HAP-1 (cell line): Measurements from ENCODE around the gene ADAMTSL2.

Experiments
- DNase-seq, 2 experiments: peaks; one replicate each; pipeline ENCODE4 v3.0.0-alpha.2; 2016 to 2020; ENCODE audit warnings: low spot score in 2 of 2
- H3K27me3 ChIP-seq: fragments of 250-450 bp; sonication (Bioruptor Pico); 2 replicates; pipeline ENCODE4 v1.5.1; 2020; ENCODE audit warnings: low read depth, mild to moderate bottlenecking, moderate library complexity
- H3K36me3 ChIP-seq: fragments of 250-450 bp; sonication (Bioruptor Pico); replicated peaks from 2 replicates; pipeline ENCODE4 v1.5.1; 2020; ENCODE audit warnings: mild to moderate bottlenecking
- H3K4me1 ChIP-seq: fragments of 250-450 bp; sonication (Bioruptor Pico); 2 replicates; pipeline ENCODE4 v1.5.1; 2020; ENCODE audit warnings: mild to moderate bottlenecking
- H3K4me3 ChIP-seq: fragments of 250-450 bp; sonication (Bioruptor Pico); 2 replicates; pipeline ENCODE4 v1.5.1; 2020; ENCODE audit warnings: mild to moderate bottlenecking, moderate library complexity
- H3K9me3 ChIP-seq: fragments of 250-450 bp; sonication (Bioruptor Pico); 2 replicates; pipeline ENCODE4 v1.5.1; 2020; ENCODE audit warnings: mild to moderate bottlenecking, moderate library complexity
- in situ Hi-C: fragments of 300-500 bp; cut with MboI; formaldehyde crosslinking; loops from 3 replicates; pipeline ENCODE4 v1.14.3; 2020; ENCODE audit warnings: low sequenced_read_pairs, inconsistent platforms, mixed read lengths

ADAMTSL2 gene

DNA sequence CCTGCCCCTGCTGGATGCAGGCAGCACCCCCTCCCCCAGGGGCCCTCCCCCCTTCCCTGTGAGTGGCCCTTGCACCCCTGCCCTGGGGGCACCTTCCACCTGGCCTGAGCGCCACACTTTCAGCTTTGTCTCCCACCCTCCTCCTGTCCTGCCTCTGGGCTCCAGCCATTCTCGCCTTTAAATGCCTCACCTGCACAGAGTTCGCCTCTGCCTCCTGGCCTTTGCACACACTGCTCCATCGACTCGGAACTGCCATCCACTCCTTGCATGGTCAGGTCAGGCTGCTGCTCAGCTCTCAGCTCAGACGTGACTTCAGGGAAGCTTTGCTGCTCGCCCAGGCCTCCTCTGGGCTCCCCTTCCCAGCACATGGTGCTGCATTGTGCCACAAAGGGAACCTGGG, 64.5 kb downstream of the ADAMTSL2 start:
- DNase-seq: no peak
- Histone ChIP-seq H3K27me3 (no peaks in the 10 kb centered on the region; the same call in 1 of the 2 replicates), H3K9me3 (peaks cover 8% of the 10 kb centered on the region; the same call in 1 of the 2 replicates), H3K4me3 (no peak overlapping the region), H3K36me3 (no peaks in the 10 kb centered on the region), H3K4me1 (no peaks in the 10 kb centered on the region)
- in situ Hi-C loops: no loop called here

DNA sequence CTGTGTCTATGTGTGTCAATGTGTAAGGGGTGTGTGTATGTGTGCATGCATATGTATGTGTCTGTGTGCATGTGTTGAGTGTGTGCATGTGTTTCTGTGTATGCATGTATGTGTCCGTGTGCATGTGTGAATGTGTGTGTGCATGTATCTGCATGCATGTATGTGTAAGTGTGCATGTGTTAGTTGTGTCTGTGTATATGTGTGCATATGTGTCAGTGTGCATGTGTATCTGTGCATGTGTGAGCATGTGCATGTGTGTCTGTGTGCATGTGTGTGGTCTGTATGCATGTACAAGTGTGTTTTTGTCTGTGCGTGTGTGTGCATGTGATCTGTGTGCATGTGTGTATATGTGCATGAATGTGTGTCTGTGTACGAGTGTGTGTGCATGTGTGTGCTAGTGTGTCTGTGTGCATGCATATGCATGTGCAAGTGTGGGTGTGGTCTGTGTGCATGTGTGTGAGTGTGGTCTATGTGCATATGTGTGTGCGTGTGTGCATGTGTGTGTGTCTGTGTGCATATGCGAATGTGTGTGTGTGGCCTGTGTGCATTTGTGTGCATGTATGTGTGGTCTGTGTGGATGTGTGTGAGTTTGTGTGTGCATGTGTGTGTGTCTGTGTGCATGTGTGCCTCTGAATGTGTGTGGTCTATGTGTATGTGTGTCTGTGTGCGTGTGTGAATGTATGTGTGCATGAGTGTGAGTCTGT, 65.1 kb downstream of the ADAMTSL2 start:
- peaks cover 5% of the 10 kb centered on the region; the same call in 1 of the 2 replicates for H3K27me3 ChIP-seq
- H3K4me1 ChIP-seq: no peaks in the 10 kb centered on the region
- H3K36me3 ChIP-seq: no peaks in the 10 kb centered on the region
- in situ Hi-C loops: no loop called here
- no peak for DNase-seq
- no peak overlapping the region for H3K4me3 ChIP-seq
- peaks cover 8% of the 10 kb centered on the region; the same call in 1 of the 2 replicates for H3K9me3 ChIP-seq

DNA sequence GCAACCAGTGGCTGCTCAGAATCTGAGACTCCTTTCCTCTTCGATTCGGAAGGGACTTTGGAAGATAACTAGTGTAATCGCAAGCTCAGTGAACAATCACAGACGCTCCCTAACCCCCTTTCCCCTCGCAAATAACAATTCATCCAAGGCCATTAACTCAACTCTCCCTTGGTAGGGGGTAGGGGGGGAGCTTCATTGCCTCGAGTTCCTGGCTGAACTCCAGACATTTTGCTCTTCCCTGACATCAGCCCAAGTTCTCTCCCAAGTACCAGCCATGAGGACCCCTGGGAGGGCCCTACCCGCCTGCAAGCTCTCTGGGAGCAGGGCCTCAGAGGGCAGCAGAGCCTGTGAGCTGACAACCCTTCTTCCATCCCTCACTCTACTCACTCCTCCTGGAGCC, 66.2 kb downstream of the ADAMTSL2 start:
- in situ Hi-C loops: no loop called here

DNA sequence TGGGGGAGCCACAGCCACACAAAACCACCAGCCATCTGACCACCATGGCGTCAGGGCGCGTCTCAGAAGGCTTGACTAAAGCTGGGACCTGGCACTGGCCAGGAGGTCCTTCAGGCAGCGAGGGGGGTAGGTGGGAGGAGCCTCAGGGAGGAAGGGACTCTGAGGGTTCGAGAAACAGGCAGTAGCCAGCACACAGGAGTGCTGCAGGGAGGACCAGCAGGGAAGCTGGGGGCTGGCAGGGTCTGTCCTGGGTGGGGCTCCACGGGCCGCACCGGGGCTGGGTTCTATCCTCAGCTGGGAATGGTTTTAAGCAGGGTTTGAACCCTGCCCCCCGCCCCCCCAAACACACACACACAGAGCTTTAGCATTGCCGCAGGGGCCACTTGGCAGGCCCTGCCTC, 67.2 kb downstream of the ADAMTSL2 start:
- DNase-seq: no peak
- peaks cover 19% of the 10 kb centered on the region for H3K27me3 ChIP-seq
- no peak overlapping the region for H3K4me3 ChIP-seq
- H3K36me3 ChIP-seq: no peaks in the 10 kb centered on the region
- H3K9me3 ChIP-seq: peaks cover 6% of the 10 kb centered on the region; the same call in 1 of the 2 replicates
- H3K4me1 ChIP-seq: no peaks in the 10 kb centered on the region
- in situ Hi-C loops: no loop called here

More for the DNA sequence above, 66.2 kb downstream of the ADAMTSL2 start:
- Histone ChIP-seq H3K36me3 (no peaks in the 10 kb centered on the region), H3K4me1 (no peaks in the 10 kb centered on the region), H3K27me3 (peaks cover 14% of the 10 kb centered on the region), H3K4me3 (no peak overlapping the region), H3K9me3 (peaks cover 8% of the 10 kb centered on the region; the same call in 1 of the 2 replicates)
- no peak for DNase-seq

DNA sequence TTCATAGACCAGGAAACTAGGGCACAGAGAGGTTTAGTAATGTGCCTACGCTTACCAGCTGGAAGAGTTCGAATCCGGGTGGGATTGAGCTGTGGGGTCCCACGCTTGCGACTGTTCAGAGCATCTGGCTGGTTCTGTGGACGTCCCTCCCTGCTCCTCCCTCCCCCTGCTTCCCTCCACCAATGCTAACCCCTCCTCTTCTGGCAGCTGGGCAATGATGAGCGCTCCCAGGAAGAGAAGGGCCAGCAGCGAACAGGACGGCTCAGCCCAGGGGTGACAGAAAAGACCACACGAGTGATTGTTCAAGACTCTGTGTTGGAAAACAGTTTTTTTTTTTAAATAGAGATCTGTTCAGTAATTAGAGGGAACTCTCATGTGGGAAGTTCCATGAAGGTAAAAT, 67.8 kb downstream of the ADAMTSL2 start:
- no peak overlapping the region for H3K4me3 ChIP-seq
- in situ Hi-C loops: no loop called here
- H3K27me3 ChIP-seq: peaks cover 25% of the 10 kb centered on the region
- no peaks in the 10 kb centered on the region for H3K4me1 ChIP-seq
- peaks cover under 1% of the 10 kb centered on the region; the same call in 1 of the 2 replicates for H3K9me3 ChIP-seq
- no peak for DNase-seq
- H3K36me3 ChIP-seq: no peaks in the 10 kb centered on the region

DNA sequence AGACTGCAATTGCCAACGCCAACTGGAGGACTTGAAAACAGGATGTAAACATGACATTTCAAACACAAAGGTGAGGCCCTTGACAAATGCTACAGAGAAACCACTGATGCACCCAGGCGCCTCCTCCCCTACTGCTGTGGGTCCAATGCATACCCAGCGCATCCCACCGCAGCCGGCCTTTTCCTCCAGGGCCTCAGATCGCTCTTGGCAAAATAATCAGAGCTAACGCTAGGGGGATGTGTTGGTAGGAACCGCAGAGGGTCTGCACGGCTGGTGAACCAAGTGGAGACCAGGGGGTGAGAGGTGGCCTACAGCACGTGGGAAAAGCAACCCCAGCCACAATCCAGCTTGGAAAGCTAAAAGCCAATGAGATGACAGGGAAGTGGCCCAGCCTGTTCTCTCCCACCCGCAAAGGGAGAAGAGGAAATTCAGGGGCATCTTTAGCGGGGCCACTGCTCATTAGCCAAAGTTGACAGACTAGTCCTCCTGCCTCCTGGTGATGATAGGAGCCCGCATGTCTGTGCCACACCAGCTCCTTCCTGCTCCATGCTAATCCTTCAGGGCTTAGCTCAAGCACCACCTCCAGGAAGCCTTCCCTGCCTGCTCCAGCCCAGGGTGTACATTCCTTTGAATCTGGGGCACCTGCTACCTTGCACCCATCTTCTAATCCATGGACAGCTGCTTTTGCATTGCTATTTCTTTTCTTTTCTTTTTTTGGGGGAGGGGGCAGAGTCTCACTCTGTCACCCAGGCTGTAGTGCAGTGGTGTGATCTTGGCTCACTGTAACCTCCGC, 68.8 kb downstream of the ADAMTSL2 start:
- no peak overlapping the region for H3K4me3 ChIP-seq
- H3K27me3 ChIP-seq: peaks cover 34% of the 10 kb centered on the region
- no peak for DNase-seq
- H3K9me3 ChIP-seq: no peaks in the 10 kb centered on the region
- in situ Hi-C loops: no loop called here
- H3K4me1 ChIP-seq: no peaks in the 10 kb centered on the region
- H3K36me3 ChIP-seq: no peaks in the 10 kb centered on the region

DNA sequence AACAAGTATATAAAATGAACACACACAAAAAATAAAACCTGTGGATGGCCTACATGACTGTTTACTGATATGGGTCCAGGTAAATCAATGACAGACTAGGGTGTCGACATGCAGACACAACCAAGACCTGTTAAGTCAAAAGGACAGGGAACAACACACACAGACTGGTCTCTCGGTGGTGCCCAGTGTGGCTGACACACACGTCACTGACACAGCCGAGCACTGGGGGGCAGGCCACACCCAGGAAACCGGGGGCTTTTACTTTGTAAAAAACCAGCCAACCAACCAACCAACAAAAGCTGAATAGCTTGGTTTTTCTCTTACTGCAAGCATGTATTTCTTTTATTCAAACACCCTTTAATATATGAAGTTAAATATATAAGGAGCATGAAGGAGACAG, 69.7 kb downstream of the ADAMTSL2 start:
- Histone ChIP-seq H3K4me1 (no peaks in the 10 kb centered on the region), H3K27me3 (peaks cover 36% of the 10 kb centered on the region), H3K4me3 (no peak overlapping the region), H3K36me3 (no peaks in the 10 kb centered on the region), H3K9me3 (no peaks in the 10 kb centered on the region)
- DNase-seq: no peak
- in situ Hi-C loops: no loop called here

DNA sequence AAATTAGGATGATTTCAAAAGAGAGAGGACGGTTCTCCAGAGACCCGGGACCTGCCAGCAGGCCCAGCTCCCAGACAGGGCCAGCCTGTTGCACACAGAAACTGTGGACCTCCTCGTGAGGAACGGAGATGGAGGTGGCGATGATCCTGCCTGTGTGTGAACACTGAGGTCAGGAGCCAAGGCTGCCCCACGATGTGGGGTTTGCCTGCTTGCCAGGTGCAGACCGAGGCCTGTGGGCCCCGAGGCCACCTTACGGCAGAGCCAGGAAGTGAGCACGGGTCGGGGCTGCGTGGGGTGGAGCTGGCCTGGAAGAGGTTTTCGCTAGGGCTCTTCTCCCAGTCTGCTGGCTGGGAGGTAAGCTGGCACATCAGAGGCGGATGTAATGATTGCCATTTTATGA, 70.4 kb downstream of the ADAMTSL2 start:
- H3K36me3 ChIP-seq: no peaks in the 10 kb centered on the region
- H3K4me1 ChIP-seq: no peaks in the 10 kb centered on the region
- H3K4me3 ChIP-seq: no peak overlapping the region
- no peak for DNase-seq
- H3K9me3 ChIP-seq: no peaks in the 10 kb centered on the region
- H3K27me3 ChIP-seq: peaks cover 39% of the 10 kb centered on the region
- in situ Hi-C loops: no loop called here

DNA sequence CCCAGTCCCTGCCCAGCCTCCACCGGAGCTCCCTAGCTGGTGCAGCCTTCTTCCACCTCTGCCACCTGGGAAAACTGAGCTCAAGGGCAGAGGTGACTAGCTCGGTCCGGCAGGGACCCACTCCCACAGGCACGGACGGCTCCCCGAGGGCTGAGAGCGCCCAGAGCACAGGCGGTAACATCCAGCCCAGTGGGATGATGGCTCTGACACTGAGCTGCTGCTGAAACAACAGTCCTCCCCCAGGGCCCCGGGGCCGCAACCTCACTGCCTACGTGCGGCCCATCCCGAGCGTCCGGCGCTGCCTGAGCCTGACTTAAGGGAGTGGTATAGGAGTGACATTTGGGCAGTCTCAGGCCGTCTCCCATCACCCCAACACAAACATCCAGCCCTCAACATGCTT, 70.9 kb downstream of the ADAMTSL2 start:
- Histone ChIP-seq H3K9me3 (no peaks in the 10 kb centered on the region), H3K27me3 (peaks cover 40% of the 10 kb centered on the region), H3K36me3 (no peaks in the 10 kb centered on the region), H3K4me3 (no peak overlapping the region), H3K4me1 (no peaks in the 10 kb centered on the region)
- no peak for DNase-seq
- in situ Hi-C loops: no loop called here

DNA sequence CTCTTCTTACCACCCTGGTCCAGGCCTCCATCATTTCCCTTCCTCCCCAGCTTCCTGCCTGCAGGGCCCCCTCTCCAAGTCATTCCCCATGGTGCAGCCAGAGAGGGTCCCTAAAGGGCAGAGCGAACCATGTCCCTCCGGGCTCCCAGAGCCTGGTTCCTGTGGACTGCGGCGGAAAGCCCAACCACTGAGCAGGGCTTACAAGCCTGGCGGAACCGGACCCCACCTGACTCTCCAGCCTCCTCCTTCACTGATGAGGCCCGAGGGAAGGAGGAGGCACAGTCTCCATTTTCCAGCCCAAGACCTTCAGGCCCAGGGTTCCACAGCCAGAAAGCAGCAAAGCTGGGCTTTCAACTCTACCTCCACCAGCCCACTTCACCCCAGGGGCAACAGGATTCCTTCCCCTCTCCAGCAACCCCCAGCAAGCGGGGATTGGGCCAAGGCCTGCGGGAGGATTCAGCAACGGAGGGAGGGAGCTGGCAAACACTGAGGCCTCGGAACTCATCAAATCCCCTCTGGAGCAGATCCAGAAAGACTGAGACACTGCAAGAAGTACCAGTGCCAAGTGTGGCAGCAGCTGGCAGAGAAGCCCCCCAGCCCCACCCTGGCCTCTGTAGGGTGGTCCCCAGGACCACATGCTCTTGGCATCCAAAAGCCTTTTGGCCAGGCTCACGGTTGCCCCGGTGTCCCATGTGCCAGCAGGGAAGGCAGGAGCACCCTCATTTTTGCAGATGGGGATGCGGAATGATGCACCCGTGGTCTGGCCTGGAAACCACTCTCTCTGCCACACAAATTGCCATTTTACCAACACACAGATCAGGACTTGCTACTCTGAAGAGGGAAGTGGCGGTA, 71.6 kb downstream of the ADAMTSL2 start:
- H3K36me3 ChIP-seq: no peaks in the 10 kb centered on the region
- H3K4me1 ChIP-seq: no peaks in the 10 kb centered on the region
- in situ Hi-C loops: no loop called here
- no peaks in the 10 kb centered on the region for H3K9me3 ChIP-seq
- DNase-seq: no peak
- no peak overlapping the region for H3K4me3 ChIP-seq
- peaks cover 45% of the 10 kb centered on the region for H3K27me3 ChIP-seq

DNA sequence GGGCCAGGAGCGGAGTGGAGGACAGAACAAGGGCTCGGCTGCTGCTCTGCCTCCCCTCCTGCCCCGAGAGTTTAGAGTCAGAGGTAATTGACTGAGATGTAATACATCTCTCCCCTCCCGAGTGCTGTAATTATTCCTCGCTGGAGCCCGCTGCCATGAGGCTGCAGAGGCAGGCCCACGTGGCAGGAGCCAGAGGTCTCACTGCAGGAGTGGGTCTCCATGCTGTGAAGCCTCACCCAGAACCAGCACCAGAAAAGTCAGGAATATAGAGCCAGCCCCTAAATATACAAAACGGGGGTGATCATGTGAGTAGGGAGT, 72.2 kb downstream of the ADAMTSL2 start:
- H3K27me3 ChIP-seq: peaks cover 45% of the 10 kb centered on the region
- in situ Hi-C loops: no loop called here
- no peak overlapping the region for H3K4me3 ChIP-seq
- no peaks in the 10 kb centered on the region for H3K36me3 ChIP-seq
- DNase-seq: no peak
- H3K9me3 ChIP-seq: no peaks in the 10 kb centered on the region
- no peaks in the 10 kb centered on the region for H3K4me1 ChIP-seq

DNA sequence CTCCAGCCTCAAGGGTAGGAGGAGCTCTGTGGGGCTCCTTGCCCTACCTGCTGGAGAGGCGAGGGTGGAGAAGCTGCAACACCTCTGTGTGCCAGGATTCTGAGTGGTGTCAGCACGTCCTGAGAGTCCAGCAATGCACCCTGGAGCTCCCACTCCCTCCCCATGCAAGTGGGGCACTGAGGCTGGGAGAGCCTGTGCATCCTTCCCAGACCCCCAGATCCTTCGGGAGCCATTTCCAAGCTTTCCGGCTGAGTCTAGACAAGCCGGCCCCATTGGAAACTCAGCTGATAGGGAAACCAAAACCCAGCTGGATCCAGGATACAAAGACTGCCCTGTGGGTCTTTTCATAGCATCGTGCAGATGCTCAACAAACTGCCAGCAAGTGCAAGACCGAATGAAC, 72.9 kb downstream of the ADAMTSL2 start:
- DNase-seq: no peak
- Histone ChIP-seq H3K4me1 (no peaks in the 10 kb centered on the region), H3K9me3 (no peaks in the 10 kb centered on the region), H3K27me3 (peaks cover 45% of the 10 kb centered on the region), H3K36me3 (no peaks in the 10 kb centered on the region), H3K4me3 (no peak overlapping the region)
- in situ Hi-C loops: no loop called here

DNA sequence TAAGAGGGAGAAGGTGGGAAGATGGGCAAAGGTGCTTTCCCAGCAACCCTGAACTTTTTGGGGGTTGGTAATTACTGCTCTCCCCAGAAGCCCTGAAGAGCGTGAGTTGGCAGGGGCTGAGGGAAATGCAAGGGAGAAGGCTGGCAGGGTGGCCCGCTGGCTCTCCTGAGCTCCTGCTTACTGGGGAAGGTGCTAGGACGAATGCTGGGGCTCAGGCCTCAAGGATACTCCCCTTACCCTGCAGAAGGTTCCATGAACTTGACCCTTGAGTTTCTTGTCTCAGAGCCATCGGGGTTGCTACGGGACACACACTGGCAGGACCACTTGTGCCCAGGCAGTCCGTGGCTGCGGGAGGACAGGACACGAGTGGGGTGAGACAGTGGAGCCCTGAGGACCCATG, 73.5 kb downstream of the ADAMTSL2 start:
- Histone ChIP-seq H3K9me3 (no peaks in the 10 kb centered on the region), H3K4me3 (no peak overlapping the region), H3K36me3 (no peaks in the 10 kb centered on the region), H3K27me3 (peaks cover 49% of the 10 kb centered on the region), H3K4me1 (no peaks in the 10 kb centered on the region)
- in situ Hi-C loops: no loop called here
- DNase-seq: no peak

DNA sequence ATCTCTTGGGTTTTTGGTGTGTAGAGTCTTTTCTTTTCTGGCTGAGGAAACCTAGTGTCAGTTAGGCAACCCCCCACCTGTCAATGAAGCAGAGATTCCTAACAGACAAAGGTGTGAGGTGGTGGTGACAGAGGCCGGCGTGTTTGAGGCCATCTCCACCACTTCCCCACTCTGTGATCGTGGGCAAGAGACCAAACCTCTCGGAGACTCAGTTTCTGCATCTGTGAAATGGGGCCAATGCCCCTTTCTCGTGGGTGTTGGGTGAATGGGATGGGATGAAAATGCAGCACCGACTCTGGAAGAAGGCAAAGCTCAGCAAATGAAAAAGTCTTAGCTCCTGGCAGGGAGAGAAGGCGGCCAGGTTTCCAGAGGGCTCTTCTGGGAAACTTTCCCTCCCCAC, 73.9 kb downstream of the ADAMTSL2 start:
- Histone ChIP-seq H3K27me3 (peaks cover 53% of the 10 kb centered on the region), H3K4me1 (no peaks in the 10 kb centered on the region), H3K36me3 (no peaks in the 10 kb centered on the region), H3K9me3 (no peaks in the 10 kb centered on the region), H3K4me3 (no peak overlapping the region)
- no peak for DNase-seq
- in situ Hi-C loops: no loop called here
